HG03025 (cell line): ENCODE results near the gene INPPL1.
"Not testable (repeated sequence)": the region's sequence is repeated elsewhere in the genome, so short reads cannot be mapped to it uniquely, and the experiment has no call there.

ENCODE experiments used
- ATAC-seq: cut with Tn5 transposase; IDR thresholded peaks from one replicate; pipeline ENCODE4 v1.9.1; 2021; ENCODE audit warnings: mild to moderate bottlenecking, moderate library complexity; ENCODE audit not compliant: unreplicated experiment, low FRiP score

Gene INPPL1

DNA sequence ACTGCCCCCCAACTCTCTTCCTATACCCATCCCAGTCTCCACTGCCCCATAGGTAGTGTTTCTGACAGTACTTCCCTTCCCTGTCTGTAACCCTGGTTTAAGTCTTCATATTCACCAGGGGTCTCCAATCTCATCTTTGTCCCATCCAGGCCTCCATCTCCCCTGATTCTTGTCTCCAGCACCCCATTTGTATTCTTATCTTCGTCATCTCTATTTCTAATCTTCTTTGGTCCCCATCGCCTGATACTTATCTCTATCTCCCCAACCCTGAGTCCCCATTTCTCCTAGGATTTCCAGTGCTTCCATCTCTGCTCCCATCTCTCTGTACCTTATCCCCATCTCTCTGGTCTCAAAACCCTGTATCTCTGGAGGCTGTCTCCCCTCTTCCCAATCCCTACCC lies 17.6 kb downstream of the INPPL1 start:
- no peak for ATAC-seq

DNA sequence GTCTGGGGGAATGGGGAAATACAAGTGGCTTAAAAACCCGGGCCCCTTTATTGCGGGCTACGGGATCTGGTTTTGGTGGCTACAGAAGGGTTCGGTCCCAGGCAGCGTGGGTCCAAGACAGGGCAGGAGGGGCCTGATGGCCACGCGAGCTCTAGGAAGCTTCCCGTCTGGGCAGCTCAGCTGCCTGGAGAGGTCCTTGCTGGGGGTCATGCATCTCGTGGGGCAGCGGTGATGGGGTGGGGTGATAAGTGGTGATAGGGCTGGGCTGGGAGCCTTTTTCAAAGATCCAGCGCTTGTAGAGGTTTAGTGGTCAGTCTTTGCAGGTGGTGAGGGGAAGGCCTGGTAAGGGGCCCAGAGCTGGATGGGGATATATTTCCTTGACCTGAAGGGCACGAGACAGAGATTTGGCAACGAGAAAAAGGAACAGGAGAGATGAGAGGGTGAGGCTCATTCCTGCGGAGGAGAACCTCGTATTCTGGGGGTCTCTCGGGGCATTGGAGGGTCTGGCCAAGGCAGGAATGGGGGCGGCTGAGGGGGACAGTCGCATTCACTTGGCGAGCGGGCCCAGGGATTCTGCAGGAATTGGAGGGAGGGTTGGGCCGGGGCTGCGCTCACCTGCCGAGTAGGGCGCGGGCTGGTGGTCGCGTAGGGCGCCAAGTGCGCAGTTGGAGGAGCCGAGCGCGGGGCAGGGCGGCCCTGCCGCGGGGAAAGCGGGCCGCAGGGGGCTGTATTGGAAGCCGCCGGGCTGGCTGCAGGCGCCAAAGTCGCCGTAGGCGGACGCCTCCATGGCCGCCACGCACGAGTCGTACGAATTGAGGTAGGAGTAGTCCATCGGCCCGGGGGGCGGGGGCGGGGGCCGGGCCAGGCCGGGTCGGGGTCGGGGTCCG lies 18.8 kb downstream of the INPPL1 start:
- no peak for ATAC-seq

DNA sequence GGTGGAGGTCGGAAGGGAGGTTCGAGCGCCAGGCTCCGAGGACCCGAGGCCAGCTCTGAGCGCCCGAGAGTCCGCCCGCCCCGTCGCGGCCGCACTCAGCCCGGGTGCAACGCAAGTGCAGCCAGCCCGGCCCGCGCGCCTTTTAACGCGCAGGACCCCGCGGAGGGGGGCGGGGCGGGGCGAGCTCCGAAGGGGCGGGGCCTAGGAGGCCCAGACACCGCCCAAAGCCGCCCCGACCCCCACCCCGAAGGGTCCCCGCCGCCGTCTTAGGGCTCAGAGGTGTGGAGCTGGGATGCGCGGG lies 19.4 kb downstream of the INPPL1 start, which contains the start of gene PHOX2A:
Gene PHOX2A, minus strand, starts transcription at position 117 of the 301 bp plus-strand sequence. CDS start 172 bp downstream, outside the sequence.
- no peak for ATAC-seq

GRCh38 chr11:72244361-72245262 lies 20.0 kb downstream of the INPPL1 start:
- ATAC-seq, result no peak

GRCh38 chr11:72245263-72245816 lies 20.8 kb downstream of the INPPL1 start:
- no peak for ATAC-seq

DNA sequence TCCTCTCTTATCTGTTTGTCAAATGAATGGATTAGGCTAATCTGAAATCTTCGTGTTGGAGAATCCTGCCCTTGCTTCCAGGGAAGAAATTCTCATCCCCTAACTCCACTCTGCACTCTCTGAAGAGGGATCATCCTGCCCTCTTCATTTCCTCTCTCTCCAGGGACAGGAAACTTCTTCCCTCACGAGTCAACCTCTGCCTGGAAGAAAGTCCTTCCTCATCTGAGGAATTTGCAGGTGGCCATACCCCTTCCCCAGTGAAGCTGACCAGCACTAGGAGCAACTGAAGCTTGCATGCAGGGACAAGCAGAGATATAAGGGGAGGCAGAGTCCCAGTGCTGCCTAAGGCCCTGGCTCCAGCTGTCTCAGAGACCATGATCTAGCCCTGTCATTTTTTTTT lies 23.0 kb downstream of the INPPL1 start:
- ATAC-seq, result no peak

- no peak for ATAC-seq
Observed at GRCh38 chr11:72249961-72250360, 25.4 kb downstream of the INPPL1 start.

- ATAC-seq, result no peak
Observed at GRCh38 chr11:72250661-72251464, 26.3 kb downstream of the INPPL1 start.

GRCh38 chr11:72251614-72252013 lies 27.0 kb downstream of the INPPL1 start:
- ATAC-seq, result no peak

GRCh38 chr11:72253392-72253791 lies 28.8 kb downstream of the INPPL1 start:
- no peak for ATAC-seq

GRCh38 chr11:72254299-72254993 lies 29.9 kb downstream of the INPPL1 start:
- no peak for ATAC-seq

- no peak for ATAC-seq
Observed at GRCh38 chr11:72257570-72257969, 33.0 kb downstream of the INPPL1 start.

GRCh38 chr11:72259490-72259889 lies 34.9 kb downstream of the INPPL1 start:
- ATAC-seq, result no peak

GRCh38 chr11:72260574-72260973 lies 36.0 kb downstream of the INPPL1 start:
- ATAC-seq, result no peak

DNA sequence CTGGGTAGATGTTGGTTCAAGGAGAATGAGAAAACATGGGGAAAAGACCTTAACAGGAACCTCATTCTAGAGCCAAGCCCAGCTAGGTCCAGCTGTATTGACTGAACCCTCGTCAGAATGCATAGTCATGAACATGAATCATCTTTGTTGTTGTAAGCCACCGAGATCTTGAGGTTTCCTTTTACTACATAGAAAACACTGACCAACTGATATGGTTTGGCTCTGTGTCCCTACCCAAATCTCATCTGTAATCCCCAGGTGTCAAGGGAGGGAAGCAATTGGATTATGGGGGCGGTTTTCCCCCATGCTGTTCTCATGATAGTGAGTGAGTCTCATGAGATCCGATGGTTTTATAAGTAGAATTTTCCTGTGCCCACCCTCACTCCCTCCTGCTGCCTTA lies 38.8 kb downstream of the INPPL1 start:
- ATAC-seq, result no peak

- no peak for ATAC-seq
Observed at GRCh38 chr11:72265951-72266350, 41.4 kb downstream of the INPPL1 start.

DNA sequence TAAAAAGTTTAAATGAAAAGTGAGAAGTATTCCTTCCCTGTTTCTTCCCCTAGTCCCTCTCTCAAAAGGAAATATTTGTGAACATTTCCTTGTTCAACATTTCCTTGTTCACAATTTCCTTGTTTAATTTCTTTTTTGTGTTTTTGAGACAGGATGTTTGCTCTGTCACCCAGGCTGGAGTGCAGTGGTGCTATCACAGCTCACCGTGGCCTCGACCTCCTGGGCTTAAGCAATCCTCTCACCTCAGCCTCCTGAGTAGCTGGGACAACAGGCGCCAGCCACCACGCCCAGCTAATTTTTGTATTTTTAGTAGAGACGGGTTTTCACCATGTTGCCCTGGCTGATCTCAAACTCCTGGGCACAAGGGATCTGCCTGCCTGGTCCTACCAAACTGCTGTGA lies 42.4 kb downstream of the INPPL1 start:
- ATAC-seq, result not testable (repeated sequence)

- no peak for ATAC-seq
Observed at GRCh38 chr11:72267956-72268617, 43.5 kb downstream of the INPPL1 start.

- no peak for ATAC-seq
Observed at GRCh38 chr11:72271980-72272379, 47.4 kb downstream of the INPPL1 start.
